ENCODE measurements around the gene RRAGA.

DNA sequence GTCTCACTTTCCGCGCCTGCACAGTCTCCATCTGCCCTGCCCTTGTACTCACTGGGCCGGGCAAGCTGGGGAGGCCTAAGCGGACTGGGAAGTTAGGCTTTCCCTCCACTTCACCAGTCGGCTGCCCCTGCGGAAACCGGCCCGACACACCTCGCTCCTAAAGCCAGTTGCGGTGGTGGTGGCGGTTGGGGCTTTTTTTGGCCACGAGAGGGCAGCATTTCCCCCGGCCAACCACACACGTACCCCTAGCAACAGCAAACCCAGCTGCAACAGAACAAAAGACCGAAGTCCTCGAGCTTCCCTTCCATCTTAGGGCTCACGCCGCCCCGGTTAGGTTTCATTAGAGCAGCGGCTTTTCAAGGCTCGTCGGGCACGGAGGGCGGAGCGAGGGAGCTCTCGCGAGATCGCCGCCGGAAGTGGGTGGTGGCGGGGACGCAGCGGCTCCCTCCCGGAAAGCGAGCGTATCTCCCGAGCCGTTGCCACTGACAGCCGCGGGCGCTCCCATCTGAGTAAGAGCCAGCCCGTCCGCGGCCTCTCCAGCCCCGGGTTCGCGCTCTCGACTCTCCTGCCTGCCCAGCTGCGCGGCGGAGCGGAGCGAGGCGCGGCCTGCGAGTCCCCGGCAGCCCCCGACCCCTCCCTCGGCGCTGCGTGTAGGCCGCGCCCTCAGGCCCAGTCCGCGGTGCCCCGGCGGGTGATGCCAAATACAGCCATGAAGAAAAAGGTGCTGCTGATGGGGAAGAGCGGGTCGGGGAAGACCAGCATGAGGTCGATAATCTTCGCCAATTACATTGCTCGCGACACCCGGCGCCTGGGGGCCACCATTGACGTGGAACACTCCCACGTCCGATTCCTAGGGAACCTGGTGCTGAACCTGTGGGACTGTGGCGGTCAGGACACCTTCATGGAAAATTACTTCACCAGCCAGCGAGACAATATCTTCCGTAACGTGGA is at the start of gene RRAGA:
- TF ChIP-seq, protein P1, sequence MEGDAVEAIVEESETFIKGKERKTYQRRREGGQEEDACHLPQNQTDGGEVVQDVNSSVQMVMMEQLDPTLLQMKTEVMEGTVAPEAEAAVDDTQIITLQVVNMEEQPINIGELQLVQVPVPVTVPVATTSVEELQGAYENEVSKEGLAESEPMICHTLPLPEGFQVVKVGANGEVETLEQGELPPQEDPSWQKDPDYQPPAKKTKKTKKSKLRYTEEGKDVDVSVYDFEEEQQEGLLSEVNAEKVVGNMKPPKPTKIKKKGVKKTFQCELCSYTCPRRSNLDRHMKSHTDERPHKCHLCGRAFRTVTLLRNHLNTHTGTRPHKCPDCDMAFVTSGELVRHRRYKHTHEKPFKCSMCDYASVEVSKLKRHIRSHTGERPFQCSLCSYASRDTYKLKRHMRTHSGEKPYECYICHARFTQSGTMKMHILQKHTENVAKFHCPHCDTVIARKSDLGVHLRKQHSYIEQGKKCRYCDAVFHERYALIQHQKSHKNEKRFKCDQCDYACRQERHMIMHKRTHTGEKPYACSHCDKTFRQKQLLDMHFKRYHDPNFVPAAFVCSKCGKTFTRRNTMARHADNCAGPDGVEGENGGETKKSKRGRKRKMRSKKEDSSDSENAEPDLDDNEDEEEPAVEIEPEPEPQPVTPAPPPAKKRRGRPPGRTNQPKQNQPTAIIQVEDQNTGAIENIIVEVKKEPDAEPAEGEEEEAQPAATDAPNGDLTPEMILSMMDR (IDR thresholded peaks at IDR 0.05; ENCODE audit: low read depth, low read length, missing input control), result peak; percentile 91
- TF ChIP-seq TAF1 (conservative IDR thresholded peaks at IDR 0.05) (peak; percentile 85), RAD21 (IDR thresholded peaks at IDR 0.05) (peak; percentile 77 to 84), RXRA (IDR thresholded peaks at IDR 0.05) (peak; percentile 46 to 52), SP1 (IDR thresholded peaks at IDR 0.05) (peak; percentile 89), YY1 (IDR thresholded peaks at IDR 0.05) (peak; percentile 96)
- TF ChIP-seq, protein P2, sequence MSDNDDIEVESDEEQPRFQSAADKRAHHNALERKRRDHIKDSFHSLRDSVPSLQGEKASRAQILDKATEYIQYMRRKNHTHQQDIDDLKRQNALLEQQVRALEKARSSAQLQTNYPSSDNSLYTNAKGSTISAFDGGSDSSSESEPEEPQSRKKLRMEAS (IDR thresholded peaks at IDR 0.05), result peak; percentile 50
- TF ChIP-seq, protein P3, sequence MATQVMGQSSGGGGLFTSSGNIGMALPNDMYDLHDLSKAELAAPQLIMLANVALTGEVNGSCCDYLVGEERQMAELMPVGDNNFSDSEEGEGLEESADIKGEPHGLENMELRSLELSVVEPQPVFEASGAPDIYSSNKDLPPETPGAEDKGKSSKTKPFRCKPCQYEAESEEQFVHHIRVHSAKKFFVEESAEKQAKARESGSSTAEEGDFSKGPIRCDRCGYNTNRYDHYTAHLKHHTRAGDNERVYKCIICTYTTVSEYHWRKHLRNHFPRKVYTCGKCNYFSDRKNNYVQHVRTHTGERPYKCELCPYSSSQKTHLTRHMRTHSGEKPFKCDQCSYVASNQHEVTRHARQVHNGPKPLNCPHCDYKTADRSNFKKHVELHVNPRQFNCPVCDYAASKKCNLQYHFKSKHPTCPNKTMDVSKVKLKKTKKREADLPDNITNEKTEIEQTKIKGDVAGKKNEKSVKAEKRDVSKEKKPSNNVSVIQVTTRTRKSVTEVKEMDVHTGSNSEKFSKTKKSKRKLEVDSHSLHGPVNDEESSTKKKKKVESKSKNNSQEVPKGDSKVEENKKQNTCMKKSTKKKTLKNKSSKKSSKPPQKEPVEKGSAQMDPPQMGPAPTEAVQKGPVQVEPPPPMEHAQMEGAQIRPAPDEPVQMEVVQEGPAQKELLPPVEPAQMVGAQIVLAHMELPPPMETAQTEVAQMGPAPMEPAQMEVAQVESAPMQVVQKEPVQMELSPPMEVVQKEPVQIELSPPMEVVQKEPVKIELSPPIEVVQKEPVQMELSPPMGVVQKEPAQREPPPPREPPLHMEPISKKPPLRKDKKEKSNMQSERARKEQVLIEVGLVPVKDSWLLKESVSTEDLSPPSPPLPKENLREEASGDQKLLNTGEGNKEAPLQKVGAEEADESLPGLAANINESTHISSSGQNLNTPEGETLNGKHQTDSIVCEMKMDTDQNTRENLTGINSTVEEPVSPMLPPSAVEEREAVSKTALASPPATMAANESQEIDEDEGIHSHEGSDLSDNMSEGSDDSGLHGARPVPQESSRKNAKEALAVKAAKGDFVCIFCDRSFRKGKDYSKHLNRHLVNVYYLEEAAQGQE (IDR thresholded peaks at IDR 0.05), result peak; percentile 69
- TF ChIP-seq, protein P4, sequence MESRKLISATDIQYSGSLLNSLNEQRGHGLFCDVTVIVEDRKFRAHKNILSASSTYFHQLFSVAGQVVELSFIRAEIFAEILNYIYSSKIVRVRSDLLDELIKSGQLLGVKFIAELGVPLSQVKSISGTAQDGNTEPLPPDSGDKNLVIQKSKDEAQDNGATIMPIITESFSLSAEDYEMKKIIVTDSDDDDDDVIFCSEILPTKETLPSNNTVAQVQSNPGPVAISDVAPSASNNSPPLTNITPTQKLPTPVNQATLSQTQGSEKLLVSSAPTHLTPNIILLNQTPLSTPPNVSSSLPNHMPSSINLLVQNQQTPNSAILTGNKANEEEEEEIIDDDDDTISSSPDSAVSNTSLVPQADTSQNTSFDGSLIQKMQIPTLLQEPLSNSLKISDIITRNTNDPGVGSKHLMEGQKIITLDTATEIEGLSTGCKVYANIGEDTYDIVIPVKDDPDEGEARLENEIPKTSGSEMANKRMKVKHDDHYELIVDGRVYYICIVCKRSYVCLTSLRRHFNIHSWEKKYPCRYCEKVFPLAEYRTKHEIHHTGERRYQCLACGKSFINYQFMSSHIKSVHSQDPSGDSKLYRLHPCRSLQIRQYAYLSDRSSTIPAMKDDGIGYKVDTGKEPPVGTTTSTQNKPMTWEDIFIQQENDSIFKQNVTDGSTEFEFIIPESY (IDR thresholded peaks at IDR 0.05), result peak; percentile 99
